HCT116 (cell line): Measurements from ENCODE around the gene KRT6C. TPM values are rescaled to one million over a fixed set of nuclear protein-coding genes. Genes with fewer than 3 reads are reported as not detected.

ENCODE experiments used
- ATAC-seq: fragments of 200-7000 bp; cut with Tn5 transposase; 2 replicates; pipeline ENCODE4 v1.9.1; 2020; ENCODE audit warnings: mild to moderate bottlenecking, moderate library complexity
- BruUV-seq: library from RNA; stranded (reverse); fragments of 400-500 nt; replicated peaks from 2 replicates; lab custom pipeline; 2021; lab: Mats Ljungman, UMichigan
- CTCF ChIA-PET: fragments of 300-600 bp; sonication (Branson Sonifier 250); formaldehyde crosslinking; loops from one replicate; lab custom pipeline; 2021; ENCODE audit warnings: antibody characterized with exemption; lab: Charles Lee
- POLR2A ChIA-PET: fragments of 300-600, 350-600 bp; sonication (Branson Sonifier 250); formaldehyde crosslinking; loops from one replicate; lab custom pipeline; 2021; ENCODE audit warnings: antibody characterized with exemption; lab: Charles Lee
- RAD21 ChIA-PET, 2 experiments: fragments of 300-600 bp; sonication (Branson Sonifier 250); formaldehyde crosslinking; loops; one replicate each; lab custom pipeline; 2023; ENCODE audit warnings: low total read pairs in 2 of 2; ENCODE audit not compliant: uncharacterized antibody in 2 of 2, unreplicated experiment in 2 of 2, low non-redundant PET in 1 of 2; lab: Charles Lee
- DNase-seq: peaks from one replicate; pipeline ENCODE4 v3.0.0-alpha.2; 2010; ENCODE audit warnings: low read depth, low spot score
- H2AFZ ChIP-seq: fragments of 200-600 bp; shearing (Covaris generic), sonication (generic); 2 replicates; pipeline ENCODE4 v1.6.1; 2017; ENCODE audit warnings: low read depth, mixed run types, mixed read lengths, antibody characterized with exemption, low read length; ENCODE audit not compliant: poor library complexity, severe bottlenecking
- H3K27ac ChIP-seq: 2 replicates; pipeline ENCODE4 v1.5.1; 2012; ENCODE audit warnings: low read depth, low read length
- H3K27me3 ChIP-seq: fragments of 200-600 bp; sonication (generic); 2 replicates; pipeline ENCODE4 v1.6.1; 2016; ENCODE audit warnings: mixed run types, low read length, mixed read lengths; ENCODE audit not compliant: insufficient read depth
- H3K36me3 ChIP-seq, 2 experiments: fragments of 200-500 bp in 1 of 2; fragments of 200-600 bp in 1 of 2; sonication (Bioruptor generic) in 1 of 2; sonication (generic) in 1 of 2; 2 replicates each; pipeline versions ENCODE4 v1.5.1 to v1.6.1; 2014 to 2016; ENCODE audit warnings: low read length in 2 of 2, inconsistent platforms in 1 of 2, mixed read lengths in 1 of 2, mixed run types in 1 of 2; ENCODE audit not compliant: insufficient read depth in 2 of 2, control insufficient read depth in 1 of 2
- H3K4me1 ChIP-seq, 2 experiments: fragments of 200-600 bp in 1 of 2; sonication (generic) in 1 of 2; 2 replicates each; pipeline versions ENCODE4 v1.5.1 to v1.6.1; 2012 to 2017; ENCODE audit warnings: low read length in 2 of 2, inconsistent platforms in 1 of 2, mild to moderate bottlenecking in 1 of 2, mixed read lengths in 1 of 2, mixed run types in 1 of 2, moderate library complexity in 1 of 2; ENCODE audit not compliant: insufficient read depth in 2 of 2, control insufficient read depth in 1 of 2
- H3K4me2 ChIP-seq: fragments of 200-600 bp; sonication (generic); 2 replicates; pipeline ENCODE4 v1.6.1; 2017; ENCODE audit warnings: mixed run types, low read length, mixed read lengths
- H3K4me3 ChIP-seq, 2 experiments: fragments of 200-600 bp in 1 of 2; sonication (generic) in 1 of 2; replicated peaks in 1 of 2; 2 replicates each; pipeline ENCODE4 v1.5.1; 2011 to 2016; ENCODE audit warnings: low read length in 2 of 2, control low read depth in 1 of 2, low read depth in 1 of 2, mild to moderate bottlenecking in 1 of 2, mixed read lengths in 1 of 2, mixed run types in 1 of 2
- H3K79me2 ChIP-seq: fragments of 200-600 bp; sonication (generic); 2 replicates; pipeline ENCODE4 v1.6.1; 2017; ENCODE audit warnings: mild to moderate bottlenecking, mixed run types, low read length, moderate library complexity, mixed read lengths; ENCODE audit not compliant: insufficient read depth
- H3K9ac ChIP-seq: fragments of 200-600 bp; sonication (generic); 2 replicates; pipeline ENCODE4 v1.6.1; 2016; ENCODE audit warnings: low read length, mixed read lengths
- H3K9me2 ChIP-seq: fragments of 200-600 bp; sonication (generic), shearing (Covaris generic); 2 replicates; pipeline ENCODE4 v1.6.1; 2017; ENCODE audit warnings: mixed run types, mild to moderate bottlenecking, moderate library complexity; ENCODE audit not compliant: insufficient read depth
- H3K9me3 ChIP-seq, 2 experiments: fragments of 200-500 bp in 1 of 2; fragments of 200-600 bp in 1 of 2; sonication (Bioruptor generic) in 1 of 2; sonication (generic) in 1 of 2; 2 replicates each; pipeline ENCODE4 v1.6.1; 2014 to 2017; ENCODE audit warnings: low read length in 2 of 2, mixed read lengths in 2 of 2, inconsistent platforms in 1 of 2, low read depth in 1 of 2, mild to moderate bottlenecking in 1 of 2, mixed run types in 1 of 2, moderate library complexity in 1 of 2; ENCODE audit not compliant: control insufficient read depth in 1 of 2, insufficient read depth in 1 of 2
- H4K20me1 ChIP-seq: fragments of 200-600 bp; sonication (generic), shearing (Covaris generic); 2 replicates; pipeline ENCODE4 v1.6.1; 2017; ENCODE audit warnings: mixed run types, mild to moderate bottlenecking, moderate library complexity; ENCODE audit not compliant: insufficient read depth
- ATF3 ChIP-seq: IDR thresholded peaks from 2 replicates; pipeline ENCODE4 v1.6.1; 2012
- CTCF ChIP-seq, 3 experiments: fragments of 200-600 bp in 1 of 3; sonication (generic) in 1 of 3; IDR thresholded peaks in 2 of 3; conservative IDR thresholded peaks in 1 of 3; 2 replicates each; pipeline ENCODE4 v1.5.1; 2012 to 2017; ENCODE audit warnings: low read depth in 2 of 3, low read length in 2 of 3, antibody characterized with exemption in 1 of 3, borderline replicate concordance in 1 of 3, control low read depth in 1 of 3, mild to moderate bottlenecking in 1 of 3, mixed read lengths in 1 of 3, mixed run types in 1 of 3, moderate library complexity in 1 of 3; ENCODE audit not compliant: insufficient read depth in 1 of 3
- EGR1 ChIP-seq: IDR thresholded peaks from 2 replicates; pipeline ENCODE4 v1.6.1; 2012; ENCODE audit warnings: low read depth
- ELF1 ChIP-seq: IDR thresholded peaks from 2 replicates; pipeline ENCODE4 v1.6.1; 2012; ENCODE audit warnings: low read depth, borderline replicate concordance
- JUND ChIP-seq: IDR thresholded peaks from 2 replicates; pipeline ENCODE4 v1.6.1; 2012
- RAD21 ChIP-seq: IDR thresholded peaks from 2 replicates; pipeline ENCODE4 v1.6.1; 2012; ENCODE audit warnings: low read depth, mild to moderate bottlenecking
- SIN3A ChIP-seq: IDR thresholded peaks from 2 replicates; pipeline ENCODE4 v1.6.1; 2012; ENCODE audit warnings: low read depth
- SP1 ChIP-seq: IDR thresholded peaks from 2 replicates; pipeline ENCODE4 v1.6.1; 2012; ENCODE audit warnings: low read depth
- SRF ChIP-seq: IDR thresholded peaks from 2 replicates; pipeline ENCODE4 v1.6.1; 2012; ENCODE audit warnings: low read depth
- ZBTB33 ChIP-seq: IDR thresholded peaks from 2 replicates; pipeline ENCODE4 v1.6.1; 2011; ENCODE audit warnings: mild to moderate bottlenecking, low read length, moderate library complexity; ENCODE audit not compliant: insufficient replicate concordance; ENCODE audit errors: extremely low read depth
- ZFX ChIP-seq: fragments of 450-650 bp; IDR thresholded peaks from 2 replicates; pipeline ENCODE4 v1.6.1; 2017
- ZNF274 ChIP-seq: fragments of 200-500 bp; sonication (Bioruptor generic); IDR thresholded peaks from 2 replicates; pipeline ENCODE4 v1.6.1; 2014; ENCODE audit warnings: mild to moderate bottlenecking, low read depth, low read length, inconsistent platforms
- intact Hi-C: fragments of 100-400 bp; cut with micrococcal nuclease; formaldehyde crosslinking; loops from 2 replicates; pipeline ENCODE4 v1.10.0; 2022
- total RNA-seq: library from RNA; stranded (reverse); gene quantifications from one replicate; pipeline ENCODE4 v1.2.1, GENCODE V29; 2021; ENCODE audit not compliant: unreplicated experiment

The KRT6C gene
- total RNA-seq, 1 experiment from 2014 or later = not detected

GRCh38 chr12:52444647-52445595, 28.7 kb downstream of the KRT6C start:
- Histone ChIP-seq H3K9me3 (no peaks in the 10 kb centered on the region), H3K27ac (no peak overlapping the region), H3K4me1 (peaks cover 26 to 47% of the 10 kb centered on the region in 2 experiments), H3K4me3 (no peak overlapping the region), H3K27me3 (no peaks in the 10 kb centered on the region), H3K4me2 (no peak overlapping the region), H3K36me3 (no peaks in the 10 kb centered on the region), H2AFZ (no peak overlapping the region), H4K20me1 (no peaks in the 10 kb centered on the region), H3K79me2 (no peaks in the 10 kb centered on the region), H3K9me2 (no peaks in the 10 kb centered on the region), H3K9ac (no peak overlapping the region)
- TF ChIP-seq ZNF274 (no peak), ATF3 (no peak), ZFX (no peak), SP1 (no peak), SRF (no peak), JUND (no peak), SIN3A (no peak), RAD21 (no peak), CTCF (IDR thresholded peaks at IDR 0.05 in 2 of 3, conservative IDR thresholded peaks at IDR 0.05 in 1 of 3; ENCODE audit: borderline replicate concordance in 1 of 3, insufficient read depth in 1 of 3, low read depth in 2 of 3, low read length in 2 of 3) (no peak), ELF1 (no peak), ZBTB33 (no peak), EGR1 (no peak)
- RAD21 ChIA-PET = no interaction called here
- CTCF ChIA-PET = no interaction called here
- no peak for ATAC-seq
- DNase-seq = no peak
- POLR2A ChIA-PET = interaction anchor here (0.8 kb wide), 1 partner anchor 9 kb away, joined by 3 read pairs; no protein-coding TSS in a partner anchor
- intact Hi-C loops = no loop called here
- no TSS peak for BruUV-seq
